HG02678 (cell line): ENCODE results near the gene PLA2G7.
"Not testable (repeated sequence)": the region's sequence is repeated elsewhere in the genome, so short reads cannot be mapped to it uniquely, and the experiment has no call there.

Source experiments
- ATAC-seq: cut with Tn5 transposase; IDR thresholded peaks from one replicate; pipeline ENCODE4 v1.9.1; 2021; ENCODE audit warnings: mild to moderate bottlenecking, moderate library complexity; ENCODE audit not compliant: unreplicated experiment

PLA2G7 gene

GRCh38 chr6:46748940-46749503 is 13.8 kb upstream of the PLA2G7 start:
- ATAC-seq, result no peak

- no peak for ATAC-seq
These were observed 11.5 kb upstream of the PLA2G7 start, which contains the start of gene ANKRD66 for GRCh38 chr6:46746696-46747095. Gene ANKRD66 (plus strand): TSS chr6:46746933. CDS start chr6:46751949, 5,016 bp downstream.

GRCh38 chr6:46745973-46746372 is 10.8 kb upstream of the PLA2G7 start:
- no peak for ATAC-seq

- ATAC-seq, result not testable (repeated sequence)
These were observed 9.1 kb upstream of the PLA2G7 start for GRCh38 chr6:46744159-46744725.

- ATAC-seq, result no peak
These were observed 8.4 kb upstream of the PLA2G7 start for GRCh38 chr6:46743425-46744158.

GRCh38 chr6:46741910-46742309 is 6.7 kb upstream of the PLA2G7 start:
- no peak for ATAC-seq

GRCh38 chr6:46741482-46741881 is 6.3 kb upstream of the PLA2G7 start:
- ATAC-seq, result no peak

- no peak for ATAC-seq
These were observed 1.7 kb upstream of the PLA2G7 start for GRCh38 chr6:46736906-46737305.

GRCh38 chr6:46735720-46736031 is 501 bp upstream of the PLA2G7 start:
- ATAC-seq, result no peak

GRCh38 chr6:46733341-46733801 is 1.8 kb downstream of the PLA2G7 start:
- no peak for ATAC-seq

- no peak for ATAC-seq
These were observed 4.2 kb downstream of the PLA2G7 start for GRCh38 chr6:46730921-46731461.

GRCh38 chr6:46729787-46730326 is 5.3 kb downstream of the PLA2G7 start:
- no peak for ATAC-seq

- no peak for ATAC-seq
These were observed 14.8 kb downstream of the PLA2G7 start for GRCh38 chr6:46720401-46720800.

- ATAC-seq, result no peak
These were observed 16.1 kb downstream of the PLA2G7 start for GRCh38 chr6:46719099-46719498.

GRCh38 chr6:46715141-46715540 is 20.0 kb downstream of the PLA2G7 start:
- ATAC-seq, result no peak

- ATAC-seq, result no peak
These were observed 23.7 kb downstream of the PLA2G7 start for GRCh38 chr6:46711491-46711890.

- ATAC-seq, result no peak
These were observed 28.7 kb downstream of the PLA2G7 start for GRCh38 chr6:46706464-46706863.

- ATAC-seq, result no peak
These were observed 30.6 kb downstream of the PLA2G7 start for GRCh38 chr6:46704562-46704961.

- no peak for ATAC-seq
These were observed 35.2 kb downstream of the PLA2G7 start for GRCh38 chr6:46699970-46700369.

- ATAC-seq, result no peak
These were observed 44.2 kb downstream of the PLA2G7 start for GRCh38 chr6:46690911-46691451.

GRCh38 chr6:46690141-46690755 is 44.9 kb downstream of the PLA2G7 start:
- ATAC-seq, result no peak
